ENCODE measurements around the gene SPRYD3. TPM values are rescaled to one million over a fixed set of nuclear protein-coding genes. Genes with fewer than 3 reads are reported as not detected.
A peak's percentile ranks its signal among the peaks of the same experiment; 100 is the strongest.

SPRYD3 gene
- total RNA-seq, 6 donors from 2014 or later: 34.8 to 53.3 (median 46.7) TPM

GRCh38 chr12:53105712-53106439, 26.7 kb upstream of the SPRYD3 start:
- Histone ChIP-seq H3K27me3 (no peaks in the 10 kb centered on the region), H3K4me1 (peaks cover 0 to 11% (median 4%) of the 10 kb centered on the region in 4 donors), H3K36me3 (no peaks in the 10 kb centered on the region), H3K9me3 (no peaks in the 10 kb centered on the region), H3K27ac (no peak overlapping the region), H3K4me3 (no peak overlapping the region)
- WGBS, 2 donors: 87 to 90% methylated on average over 5 to 7 of the region's 7 CpGs
- ATAC-seq (ENCODE audit: low FRiP score in 2 of 2): no peak
- TF ChIP-seq EP300 (IDR thresholded peaks at IDR 0.05): no peak
- TF ChIP-seq POLR2A (IDR thresholded peaks at IDR 0.05): no peak
- TF ChIP-seq POLR2AphosphoS5 (IDR thresholded peaks at IDR 0.05): no peak
- TF ChIP-seq CTCF (IDR thresholded peaks at IDR 0.05): no peak
- DNase-seq: no peak

DNA sequence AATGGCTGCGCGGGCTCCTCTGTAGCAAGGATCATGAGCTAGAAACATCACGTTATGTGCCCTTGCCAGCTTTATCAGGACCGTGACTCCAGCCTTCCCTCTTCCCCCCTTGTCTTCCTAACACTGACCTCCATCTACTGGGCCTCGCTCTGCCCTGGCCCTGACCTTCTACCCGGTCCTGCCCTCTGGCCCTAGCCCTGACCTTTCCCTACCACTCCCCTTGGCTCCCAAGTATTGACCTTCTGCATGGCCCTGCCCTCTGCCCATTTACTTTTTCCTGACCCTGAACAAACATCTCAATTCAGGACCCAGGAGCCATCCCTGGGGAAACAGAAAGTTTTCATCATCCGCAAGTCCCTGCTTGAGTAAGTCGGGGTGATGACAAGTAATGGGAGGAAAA, 26.1 kb upstream of the SPRYD3 start:
- H3K27me3 ChIP-seq: no peaks in the 10 kb centered on the region

DNA sequence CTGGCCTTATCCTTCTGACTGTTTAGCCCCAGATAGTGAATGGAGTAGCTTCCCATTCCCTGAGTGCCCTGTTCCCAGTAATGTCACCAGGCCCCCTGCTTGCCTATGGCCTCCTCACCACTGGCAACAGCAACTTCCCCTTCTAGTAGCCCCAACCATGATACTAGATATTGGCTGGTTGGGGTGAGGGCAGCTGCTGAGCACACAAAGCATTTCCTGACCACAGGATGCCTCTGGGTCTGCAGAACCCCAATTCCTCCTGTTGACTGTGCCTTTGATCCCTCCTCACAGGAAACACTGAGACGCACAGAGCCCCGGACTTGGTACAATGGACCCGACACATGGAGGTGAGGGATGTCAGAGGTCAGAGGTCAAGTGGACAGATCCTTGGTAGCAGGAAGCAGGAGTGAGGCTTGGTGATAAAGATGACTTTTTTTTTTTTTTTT, 24.7 kb upstream of the SPRYD3 start:
- no peak for ATAC-seq (ENCODE audit: low FRiP score in 2 of 2)
- 34 to 45% methylated on average over 3 of the region's 3 CpGs for WGBS, 2 donors
- Histone ChIP-seq H3K9me3 (no peaks in the 10 kb centered on the region), H3K36me3 (no peaks in the 10 kb centered on the region), H3K27me3 (no peaks in the 10 kb centered on the region), H3K27ac (peak overlapping the region in 1 of 4 donors; percentile 52), H3K4me3 (no peak overlapping the region), H3K4me1 (peaks cover 5 to 17% (median 9%) of the 10 kb centered on the region in 4 donors)
- DNase-seq: peak in 1 of 2 donors; percentile 32
- TF ChIP-seq POLR2AphosphoS5 (IDR thresholded peaks at IDR 0.05): peak in 1 of 2 donors; percentile 13
- no peak for TF ChIP-seq POLR2A (IDR thresholded peaks at IDR 0.05)
- TF ChIP-seq CTCF (IDR thresholded peaks at IDR 0.05): no peak

More for the DNA sequence above, 26.1 kb upstream of the SPRYD3 start:
- DNase-seq (no peak), ATAC-seq (ENCODE audit: low FRiP score in 2 of 2) (no peak)
- Histone ChIP-seq H3K4me1 (peaks cover 0 to 11% (median 4%) of the 10 kb centered on the region in 4 donors), H3K9me3 (no peaks in the 10 kb centered on the region), H3K27ac (no peak overlapping the region), H3K36me3 (no peaks in the 10 kb centered on the region), H3K4me3 (no peak overlapping the region)
- whole genome bisulfite sequencing, 2 donors: 90 to 94% methylated on average over 8 of the region's 8 CpGs
- TF ChIP-seq CTCF (IDR thresholded peaks at IDR 0.05) (no peak), EP300 (IDR thresholded peaks at IDR 0.05) (no peak), POLR2A (IDR thresholded peaks at IDR 0.05) (no peak), POLR2AphosphoS5 (IDR thresholded peaks at IDR 0.05) (no peak)

- no peaks in the 10 kb centered on the region for H3K36me3 ChIP-seq
- no peak for TF ChIP-seq EP300 (IDR thresholded peaks at IDR 0.05)
- TF ChIP-seq POLR2AphosphoS5 (IDR thresholded peaks at IDR 0.05): no peak
- TF ChIP-seq POLR2A (IDR thresholded peaks at IDR 0.05): no peak
- no peak for TF ChIP-seq CTCF (IDR thresholded peaks at IDR 0.05)
- no peak within 1 kb of the TSS for H3K4me3 ChIP-seq
- no peaks in the 10 kb centered on the region for H3K9me3 ChIP-seq
- H3K4me1 ChIP-seq: peaks cover 12 to 25% (median 17%) of the 10 kb centered on the region in 4 donors
- ATAC-seq (ENCODE audit: low FRiP score in 2 of 2): no peak
- WGBS, 2 donors: 72 to 74% methylated on average over 18 to 22 of the region's 23 CpGs
- H3K27ac ChIP-seq: peak within 1 kb of the TSS in 2 of 4 donors; percentile 5 to 52
- peak in 1 of 2 donors; percentile 68 for DNase-seq
- H3K27me3 ChIP-seq: no peaks in the 10 kb centered on the region
These were observed 24.0 kb upstream of the SPRYD3 start, which contains the start of gene SOAT2 for GRCh38 chr12:53102883-53103807. Gene SOAT2, plus strand, starts transcription at chr12:53103486. Its CDS starts 92 bp downstream, at chr12:53103578.

All from upper lobe of left lung (tissue), 6 donors.